HL-60 (cell line): ENCODE measurements around the gene SIGLEC7.

Experiments used
- DNase-seq, 2 experiments: peaks; one replicate each; pipeline ENCODE4 v3.0.0-alpha.2; 2010 to 2020; ENCODE audit warnings: low read depth in 1 of 2, low spot score in 1 of 2
- H3K27ac ChIP-seq: fragments of 250-450 bp; sonication (Bioruptor Pico); replicated peaks from 2 replicates; pipeline ENCODE4 v1.5.1; 2020; ENCODE audit warnings: mild to moderate bottlenecking, moderate library complexity
- H3K27me3 ChIP-seq: fragments of 250-450 bp; sonication (Bioruptor Pico); 2 replicates; pipeline ENCODE4 v1.5.1; 2021; ENCODE audit warnings: mild to moderate bottlenecking, moderate library complexity; ENCODE audit not compliant: insufficient read depth, poor library complexity, severe bottlenecking
- H3K4me3 ChIP-seq: replicated peaks from 2 replicates; pipeline ENCODE4 v1.5.1; 2011; ENCODE audit warnings: mild to moderate bottlenecking, control low read depth, low read length; ENCODE audit not compliant: insufficient read depth
- CTCF ChIP-seq: IDR thresholded peaks from one replicate; pipeline ENCODE4 v1.5.1; 2011; ENCODE audit warnings: low read length, control low read depth, inconsistent platforms; ENCODE audit not compliant: insufficient read depth
- GABPA ChIP-seq: IDR thresholded peaks from 2 replicates; pipeline ENCODE4 v1.6.1; 2012; ENCODE audit warnings: low read depth
- POLR2AphosphoS5 ChIP-seq: IDR thresholded peaks from 2 replicates; pipeline ENCODE4 v1.6.1; 2012; ENCODE audit warnings: low read depth
- REST ChIP-seq: IDR thresholded peaks from 2 replicates; pipeline ENCODE4 v1.6.1; 2012; ENCODE audit warnings: low read depth; ENCODE audit not compliant: insufficient replicate concordance
- SPI1 ChIP-seq: IDR thresholded peaks from 2 replicates; pipeline ENCODE4 v1.6.1; 2012; ENCODE audit warnings: low read depth, mild to moderate bottlenecking, borderline replicate concordance

Gene SIGLEC7

GRCh38 chr19:51158474-51159129 lies 16.5 kb downstream of the SIGLEC7 start:
- peak; percentile 94 for TF ChIP-seq CTCF
- no peak for TF ChIP-seq SPI1
- peak; percentile 44 to 82 for DNase-seq
- H3K27me3 ChIP-seq: peaks cover 4% of the 10 kb centered on the region
- H3K27ac ChIP-seq: no peak overlapping the region
- H3K4me3 ChIP-seq: no peak overlapping the region

GRCh38 chr19:51159656-51160055 lies 17.6 kb downstream of the SIGLEC7 start:
- TF ChIP-seq CTCF (no peak), GABPA (no peak), POLR2AphosphoS5 (no peak), SPI1 (no peak), REST (no peak)
- no peak overlapping the region for H3K4me3 ChIP-seq
- no peak for DNase-seq

GRCh38 chr19:51161266-51161665 lies 19.2 kb downstream of the SIGLEC7 start:
- Histone ChIP-seq H3K27ac (no peak overlapping the region), H3K4me3 (no peak overlapping the region), H3K27me3 (peaks cover 4% of the 10 kb centered on the region)
- no peak for DNase-seq
- TF ChIP-seq REST: no peak
- no peak for TF ChIP-seq POLR2AphosphoS5
- TF ChIP-seq GABPA: no peak

More at GRCh38 chr19:51159656-51160055, 17.6 kb downstream of the SIGLEC7 start:
- no peak overlapping the region for H3K27ac ChIP-seq
- H3K27me3 ChIP-seq: peaks cover 4% of the 10 kb centered on the region

- H3K27ac ChIP-seq: no peak overlapping the region
- no peak for DNase-seq
- TF ChIP-seq POLR2AphosphoS5: no peak
- no peak for TF ChIP-seq CTCF
- TF ChIP-seq SPI1: no peak
- no peak for TF ChIP-seq GABPA
- TF ChIP-seq REST: no peak
- H3K4me3 ChIP-seq: no peak overlapping the region
- H3K27me3 ChIP-seq: peaks cover 4% of the 10 kb centered on the region
These were observed 19.9 kb downstream of the SIGLEC7 start for GRCh38 chr19:51161867-51162496.
